ENCODE results near the gene SGPP2. TPM values are rescaled to one million over a fixed set of nuclear protein-coding genes. Genes with fewer than 3 reads are reported as not detected.

SGPP2 gene
- total RNA-seq, 2 experiments from 2014 or later, result 0.08 to 0.11 TPM

DNA sequence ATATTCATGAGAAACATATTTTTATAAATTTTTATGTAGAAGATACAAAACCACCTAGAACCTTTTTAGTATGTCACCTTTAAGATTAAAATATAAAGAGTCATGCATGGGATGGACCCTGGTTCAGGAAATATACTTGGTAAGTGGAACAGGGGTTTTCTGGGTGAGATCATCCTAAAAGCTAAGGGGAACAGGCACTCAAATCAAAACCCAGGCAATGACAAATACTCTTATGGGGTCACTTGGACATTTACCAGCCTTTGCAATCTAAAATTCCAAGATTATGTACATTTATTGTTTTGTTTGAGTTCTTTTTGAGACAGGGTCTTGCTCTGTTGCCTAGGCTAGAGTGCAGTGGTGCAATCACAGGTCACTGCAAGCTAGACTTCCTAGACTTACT lies 65.8 kb downstream of the SGPP2 start:
- Mint-ChIP-seq H3K36me3 (ENCODE audit: low read depth) (no peaks in the 10 kb centered on the region), H3K4me3 (no peak overlapping the region), H3K4me1 (ENCODE audit: low read depth) (no peaks in the 10 kb centered on the region), H3K27ac (no peak overlapping the region), H3K9me3 (ENCODE audit: insufficient read depth) (no peaks in the 10 kb centered on the region), H3K27me3 (ENCODE audit: low read depth) (peaks cover under 1% of the 10 kb centered on the region)
- ChIA-PET POLR2A (no interaction called here), CTCF (interaction anchor here (1.7 kb wide), 1 partner anchor 15 kb away, joined by 4 read pairs; no protein-coding TSS in a partner anchor)
- DNase-seq, result no peak
- no peak for ATAC-seq

GRCh38 chr2:222492683-222493082 lies 68.3 kb downstream of the SGPP2 start:
- Mint-ChIP-seq H3K27ac (no peak overlapping the region), H3K36me3 (ENCODE audit: low read depth) (no peaks in the 10 kb centered on the region), H3K9me3 (ENCODE audit: insufficient read depth) (no peaks in the 10 kb centered on the region), H3K4me1 (ENCODE audit: low read depth) (no peaks in the 10 kb centered on the region), H3K27me3 (ENCODE audit: low read depth) (no peaks in the 10 kb centered on the region), H3K4me3 (no peak overlapping the region)
- ATAC-seq (no peak), DNase-seq (no peak)
- CTCF ChIA-PET, result no interaction called here
- POLR2A ChIA-PET, result no interaction called here

DNA sequence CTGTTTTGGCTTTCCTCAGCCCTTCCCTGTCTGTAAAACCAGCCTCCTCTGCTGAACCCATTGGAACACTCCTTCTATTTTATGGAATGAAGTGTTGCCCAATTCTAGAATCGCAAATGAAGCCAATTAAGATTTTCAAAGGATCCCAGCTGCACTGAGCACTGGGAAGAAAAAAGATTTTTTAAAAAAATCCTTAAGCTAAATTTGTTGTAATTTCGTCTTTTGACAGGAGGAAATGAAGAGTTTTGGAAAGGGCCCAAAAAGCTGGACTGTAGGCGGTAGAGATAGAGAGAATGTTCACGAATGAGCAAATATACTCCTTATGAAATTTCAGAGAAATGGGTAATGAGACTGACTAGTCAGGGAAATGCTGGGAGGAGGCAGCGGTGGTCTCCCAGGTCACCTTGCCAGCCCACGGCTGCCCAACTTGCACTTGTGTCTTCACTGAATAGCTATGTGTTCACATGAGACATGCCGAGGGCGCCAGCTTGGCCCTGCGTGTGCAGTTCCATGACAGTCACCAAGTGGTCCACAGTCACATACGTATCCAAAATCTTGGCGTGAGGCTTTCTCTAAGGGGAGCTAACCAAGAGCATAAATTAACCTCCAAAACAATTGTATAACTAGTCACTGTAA lies 69.9 kb downstream of the SGPP2 start:
- H3K4me1 Mint-ChIP-seq (ENCODE audit: low read depth), result no peaks in the 10 kb centered on the region
- CTCF ChIA-PET, result no interaction called here
- POLR2A ChIA-PET, result interaction anchor here (0.7 kb wide), 1 partner anchor 581 kb away, joined by 3 read pairs; no protein-coding TSS in a partner anchor
- DNase-seq (no peak), ATAC-seq (no peak)
- H3K9me3 Mint-ChIP-seq (ENCODE audit: insufficient read depth), result no peaks in the 10 kb centered on the region
- no peaks in the 10 kb centered on the region for H3K36me3 Mint-ChIP-seq (ENCODE audit: low read depth)
- H3K27ac Mint-ChIP-seq, result no peak overlapping the region
- no peak overlapping the region for H3K4me3 Mint-ChIP-seq
- no peaks in the 10 kb centered on the region for H3K27me3 Mint-ChIP-seq (ENCODE audit: low read depth)

- no peak for ATAC-seq
- Mint-ChIP-seq H3K9me3 (ENCODE audit: insufficient read depth) (no peaks in the 10 kb centered on the region), H3K27me3 (ENCODE audit: low read depth) (no peaks in the 10 kb centered on the region), H3K36me3 (ENCODE audit: low read depth) (no peaks in the 10 kb centered on the region), H3K4me3 (no peak overlapping the region), H3K4me1 (ENCODE audit: low read depth) (no peaks in the 10 kb centered on the region), H3K27ac (no peak overlapping the region)
- ChIA-PET POLR2A (no interaction called here), CTCF (no interaction called here)
- DNase-seq, result no peak
Measured at GRCh38 chr2:222495388-222495787, 71.0 kb downstream of the SGPP2 start.

DNA sequence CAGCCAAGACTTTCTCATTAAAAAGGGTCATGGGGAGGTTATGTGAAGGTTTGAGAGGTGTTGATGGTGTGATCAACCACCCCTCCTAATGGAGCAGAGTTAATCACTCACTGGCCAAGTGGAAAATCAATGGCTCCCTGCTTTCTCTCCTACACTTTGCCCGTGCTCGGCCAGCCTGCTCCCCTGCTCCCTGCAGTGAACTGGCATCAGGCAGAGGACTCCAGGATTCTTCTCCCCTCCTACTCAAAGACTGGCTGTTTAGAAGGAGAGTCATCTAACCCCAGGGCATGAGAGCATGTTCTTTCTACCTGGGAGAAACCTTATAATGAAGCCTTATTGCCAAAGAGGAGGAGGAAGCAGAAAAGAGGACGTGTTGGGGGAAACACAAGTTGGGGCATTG lies 74.9 kb downstream of the SGPP2 start:
- ATAC-seq (no peak), DNase-seq (no peak)
- H3K36me3 Mint-ChIP-seq (ENCODE audit: low read depth), result no peaks in the 10 kb centered on the region
- no peak overlapping the region for H3K27ac Mint-ChIP-seq
- POLR2A ChIA-PET, result no interaction called here
- H3K4me1 Mint-ChIP-seq (ENCODE audit: low read depth), result no peaks in the 10 kb centered on the region
- H3K4me3 Mint-ChIP-seq, result no peak overlapping the region
- CTCF ChIA-PET, result no interaction called here
- peaks cover 2% of the 10 kb centered on the region for H3K27me3 Mint-ChIP-seq (ENCODE audit: low read depth)
- no peaks in the 10 kb centered on the region for H3K9me3 Mint-ChIP-seq (ENCODE audit: insufficient read depth)

DNA sequence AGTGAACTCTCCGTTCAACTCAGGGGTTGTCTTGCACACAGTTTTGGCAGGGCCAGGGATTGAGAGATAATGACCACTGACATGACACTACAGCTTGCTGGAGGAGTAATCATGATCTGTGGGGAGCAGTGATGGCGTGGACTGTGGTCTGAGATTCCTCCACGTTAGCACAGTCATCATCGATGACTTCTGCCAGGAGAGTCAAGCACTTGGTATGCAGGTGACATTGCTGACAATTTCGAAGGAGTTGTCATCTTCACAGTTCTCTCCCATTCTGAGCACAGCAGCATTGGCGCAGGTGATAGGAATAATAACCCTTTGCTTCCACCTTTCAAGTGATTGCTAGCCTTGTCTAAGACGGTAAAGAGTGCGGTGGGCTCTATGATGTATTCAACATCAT lies 79.8 kb downstream of the SGPP2 start:
- Mint-ChIP-seq H3K9me3 (ENCODE audit: insufficient read depth) (no peaks in the 10 kb centered on the region), H3K4me1 (ENCODE audit: low read depth) (peaks cover 3% of the 10 kb centered on the region), H3K27me3 (ENCODE audit: low read depth) (peaks cover 7% of the 10 kb centered on the region), H3K36me3 (ENCODE audit: low read depth) (no peaks in the 10 kb centered on the region), H3K27ac (no peak overlapping the region), H3K4me3 (no peak overlapping the region)
- ATAC-seq, result no peak
- ChIA-PET CTCF (interaction anchor here (0.7 kb wide), 1 partner anchor 90 kb away, joined by 3 read pairs; no protein-coding TSS in a partner anchor), POLR2A (no interaction called here)
- DNase-seq, result no peak

DNA sequence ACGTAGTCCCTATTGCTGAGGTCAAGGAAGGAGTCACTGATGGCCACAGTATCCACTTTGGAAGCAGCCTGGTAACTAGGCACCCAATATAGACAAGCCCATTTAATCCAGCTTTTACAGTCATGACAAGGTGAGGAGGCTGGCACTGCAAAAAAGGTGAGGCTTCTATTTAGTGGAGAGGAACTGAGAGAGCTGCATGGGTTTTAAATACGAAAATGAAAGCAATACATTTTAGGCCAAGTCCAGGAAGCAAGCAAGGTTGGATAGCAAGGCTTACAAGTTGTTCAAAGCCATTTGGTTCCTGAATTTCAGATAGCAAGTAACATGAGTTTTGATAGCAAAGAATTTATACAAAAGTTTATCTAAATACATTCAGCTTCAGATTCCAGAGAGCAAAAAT lies 80.4 kb downstream of the SGPP2 start:
- Mint-ChIP-seq H3K4me3 (no peak overlapping the region), H3K4me1 (ENCODE audit: low read depth) (peaks cover 3% of the 10 kb centered on the region), H3K27ac (no peak overlapping the region), H3K27me3 (ENCODE audit: low read depth) (peaks cover 7% of the 10 kb centered on the region), H3K36me3 (ENCODE audit: low read depth) (no peaks in the 10 kb centered on the region), H3K9me3 (ENCODE audit: insufficient read depth) (no peaks in the 10 kb centered on the region)
- DNase-seq, result no peak
- ChIA-PET POLR2A (no interaction called here), CTCF (interaction anchor here (0.7 to 1.0 kb wide), 2 partner anchors 14 to 90 kb away, joined by 3 to 4 read pairs; no protein-coding TSS in a partner anchor)
- no peak for ATAC-seq

DNA sequence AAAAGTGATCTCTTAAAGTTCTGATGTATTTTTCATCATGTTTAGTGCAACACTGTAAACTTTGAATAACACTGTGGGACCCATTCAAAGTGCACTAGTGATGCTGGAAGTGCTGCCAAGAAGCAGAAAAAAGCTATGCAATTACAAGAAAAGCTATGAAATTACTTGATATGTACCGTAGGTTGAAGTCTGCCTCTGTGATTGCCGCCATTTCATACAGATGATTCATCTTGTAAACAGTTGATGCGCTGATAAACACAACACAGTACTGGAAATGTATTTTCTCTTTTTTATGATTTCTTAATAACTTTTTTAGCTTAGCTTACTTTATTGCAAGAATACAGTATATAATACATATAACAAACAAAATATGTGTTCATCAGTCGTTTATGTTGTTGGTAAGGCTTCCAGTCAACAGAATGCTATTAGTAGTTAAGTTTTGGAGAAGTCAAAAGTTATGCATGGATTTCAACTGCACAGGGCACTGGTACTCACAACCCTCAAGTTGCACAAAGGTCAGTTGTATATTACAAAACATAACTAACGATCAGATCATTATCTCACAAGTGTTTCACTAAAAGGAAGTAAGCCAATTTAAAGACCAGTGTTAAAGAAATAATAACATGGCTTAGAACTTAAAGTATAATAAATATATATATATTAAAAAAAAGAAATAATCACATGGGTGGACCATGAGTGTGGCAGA lies 82.0 kb downstream of the SGPP2 start:
- ATAC-seq (no peak), DNase-seq (no peak)
- Mint-ChIP-seq H3K27ac (no peak overlapping the region), H3K9me3 (ENCODE audit: insufficient read depth) (no peaks in the 10 kb centered on the region), H3K27me3 (ENCODE audit: low read depth) (peaks cover 5% of the 10 kb centered on the region), H3K4me3 (no peak overlapping the region), H3K36me3 (ENCODE audit: low read depth) (no peaks in the 10 kb centered on the region), H3K4me1 (ENCODE audit: low read depth) (peaks cover 3% of the 10 kb centered on the region)
- ChIA-PET CTCF (no interaction called here), POLR2A (no interaction called here)

GRCh38 chr2:222514901-222515300 lies 90.6 kb downstream of the SGPP2 start:
- POLR2A ChIA-PET, result no interaction called here
- Mint-ChIP-seq H3K27me3 (ENCODE audit: low read depth) (peaks cover 2% of the 10 kb centered on the region), H3K4me1 (ENCODE audit: low read depth) (no peaks in the 10 kb centered on the region), H3K36me3 (ENCODE audit: low read depth) (no peaks in the 10 kb centered on the region), H3K4me3 (no peak overlapping the region), H3K27ac (no peak overlapping the region), H3K9me3 (ENCODE audit: insufficient read depth) (no peaks in the 10 kb centered on the region)
- CTCF ChIA-PET, result no interaction called here
- DNase-seq (no peak), ATAC-seq (no peak)

GRCh38 chr2:222518570-222519381 lies 94.4 kb downstream of the SGPP2 start:
- Mint-ChIP-seq H3K27me3 (ENCODE audit: low read depth) (peaks cover 2% of the 10 kb centered on the region), H3K4me1 (ENCODE audit: low read depth) (no peaks in the 10 kb centered on the region), H3K4me3 (no peak overlapping the region), H3K27ac (no peak overlapping the region), H3K36me3 (ENCODE audit: low read depth) (no peaks in the 10 kb centered on the region), H3K9me3 (ENCODE audit: insufficient read depth) (no peaks in the 10 kb centered on the region)
- no peak for ATAC-seq
- DNase-seq, result no peak
- ChIA-PET CTCF (no interaction called here), POLR2A (interaction anchor here (0.5 kb wide), 1 partner anchor 1949 kb away, joined by 4 read pairs; no protein-coding TSS in a partner anchor)

GRCh38 chr2:222521099-222521498 lies 96.8 kb downstream of the SGPP2 start:
- DNase-seq, result no peak
- ATAC-seq, result no peak
- H3K4me1 Mint-ChIP-seq (ENCODE audit: low read depth), result no peaks in the 10 kb centered on the region
- H3K4me3 Mint-ChIP-seq, result no peak overlapping the region
- no peaks in the 10 kb centered on the region for H3K9me3 Mint-ChIP-seq (ENCODE audit: insufficient read depth)
- POLR2A ChIA-PET, result no interaction called here
- H3K27ac Mint-ChIP-seq, result no peak overlapping the region
- H3K27me3 Mint-ChIP-seq (ENCODE audit: low read depth), result no peaks in the 10 kb centered on the region
- H3K36me3 Mint-ChIP-seq (ENCODE audit: low read depth), result no peaks in the 10 kb centered on the region
- CTCF ChIA-PET, result interaction anchor here (1.2 kb wide), 1 partner anchor 40 kb away, joined by 3 read pairs; no protein-coding TSS in a partner anchor

GRCh38 chr2:222522082-222522481 lies 97.7 kb downstream of the SGPP2 start:
- CTCF ChIA-PET, result no interaction called here
- Mint-ChIP-seq H3K9me3 (ENCODE audit: insufficient read depth) (no peaks in the 10 kb centered on the region), H3K36me3 (ENCODE audit: low read depth) (no peaks in the 10 kb centered on the region), H3K4me1 (ENCODE audit: low read depth) (no peaks in the 10 kb centered on the region), H3K27ac (no peak overlapping the region), H3K4me3 (no peak overlapping the region), H3K27me3 (ENCODE audit: low read depth) (no peaks in the 10 kb centered on the region)
- POLR2A ChIA-PET, result no interaction called here
- DNase-seq (no peak), ATAC-seq (no peak)

Measured in activated CD8-positive, alpha-beta T cell treated with anti-CD3 and anti-CD28 coated beads, Interleukin-2, amount 10 ng/mL, durations not matched to agents 7 days and 5 days (primary cell).